Measurements from ENCODE around the gene GRIA4.

DNA sequence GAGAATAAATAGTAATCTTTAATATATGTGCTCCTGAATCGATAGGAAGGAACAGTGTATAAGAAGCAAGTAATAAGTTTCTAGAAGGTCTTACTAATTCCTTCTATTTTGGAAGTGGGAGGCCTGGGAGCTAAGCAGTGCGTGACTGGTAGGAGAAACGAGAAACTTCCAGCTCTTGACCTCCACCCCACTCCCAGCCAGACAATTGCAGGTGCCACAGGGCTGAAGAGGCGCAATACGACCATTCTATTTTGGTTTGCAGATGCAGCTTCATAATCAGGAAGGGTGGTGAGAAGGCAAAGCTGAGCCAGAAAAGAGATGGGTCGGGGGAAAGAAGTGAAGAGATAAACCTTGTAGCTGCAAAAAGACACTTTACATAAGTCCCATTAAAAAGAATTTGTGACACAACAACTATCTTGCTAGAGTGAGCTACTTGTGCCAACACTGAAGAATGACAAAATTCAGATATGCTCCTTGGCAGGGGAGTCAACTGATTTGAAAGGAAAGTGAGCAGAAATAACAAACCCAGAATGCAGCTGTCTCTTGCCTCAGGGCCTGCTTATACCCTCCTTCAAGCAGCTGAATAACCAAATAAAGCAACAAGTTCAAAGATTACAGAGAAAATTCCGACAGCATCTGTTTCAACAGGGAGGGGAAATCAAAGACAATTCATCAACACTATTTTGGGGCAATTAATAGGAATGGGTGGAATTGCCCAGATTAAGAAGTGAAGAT lies 35.1 kb downstream of the GRIA4 start:
- TF ChIP-seq, protein P1, sequence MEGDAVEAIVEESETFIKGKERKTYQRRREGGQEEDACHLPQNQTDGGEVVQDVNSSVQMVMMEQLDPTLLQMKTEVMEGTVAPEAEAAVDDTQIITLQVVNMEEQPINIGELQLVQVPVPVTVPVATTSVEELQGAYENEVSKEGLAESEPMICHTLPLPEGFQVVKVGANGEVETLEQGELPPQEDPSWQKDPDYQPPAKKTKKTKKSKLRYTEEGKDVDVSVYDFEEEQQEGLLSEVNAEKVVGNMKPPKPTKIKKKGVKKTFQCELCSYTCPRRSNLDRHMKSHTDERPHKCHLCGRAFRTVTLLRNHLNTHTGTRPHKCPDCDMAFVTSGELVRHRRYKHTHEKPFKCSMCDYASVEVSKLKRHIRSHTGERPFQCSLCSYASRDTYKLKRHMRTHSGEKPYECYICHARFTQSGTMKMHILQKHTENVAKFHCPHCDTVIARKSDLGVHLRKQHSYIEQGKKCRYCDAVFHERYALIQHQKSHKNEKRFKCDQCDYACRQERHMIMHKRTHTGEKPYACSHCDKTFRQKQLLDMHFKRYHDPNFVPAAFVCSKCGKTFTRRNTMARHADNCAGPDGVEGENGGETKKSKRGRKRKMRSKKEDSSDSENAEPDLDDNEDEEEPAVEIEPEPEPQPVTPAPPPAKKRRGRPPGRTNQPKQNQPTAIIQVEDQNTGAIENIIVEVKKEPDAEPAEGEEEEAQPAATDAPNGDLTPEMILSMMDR (conservative IDR thresholded peaks at IDR 0.05; ENCODE audit: low read depth, low read length): no peak
- no peak for TF ChIP-seq EZH2 (IDR thresholded peaks at IDR 0.05; ENCODE audit: borderline replicate concordance, low read depth, low read length, poor library complexity, severe bottlenecking)

All from A673 (cell line).